ENCODE results near the gene ZFP1. TPM values are rescaled to one million over a fixed set of nuclear protein-coding genes. Genes with fewer than 3 reads are reported as not detected.

The ZFP1 gene
- total and polyA plus RNA-seq, 2 of the 4 experiments (the other 2 are of a cell fraction) = 3.8 to 16.0 TPM

GRCh38 chr16:75138636-75139035, 9.7 kb upstream of the ZFP1 start:
- CTCF ChIA-PET = no interaction called here
- no peak for TF ChIP-seq CEBPB (IDR thresholded peaks at IDR 0.05; ENCODE audit: low read depth, low read length)
- no peak for TF ChIP-seq NFE2L2 (IDR thresholded peaks at IDR 0.05; ENCODE audit: low read depth, low read length)
- TF ChIP-seq MAZ (IDR thresholded peaks at IDR 0.05; ENCODE audit: borderline replicate concordance, low read depth, low read length) = no peak
- no peak for TF ChIP-seq BHLHE40 (IDR thresholded peaks at IDR 0.05; ENCODE audit: low read depth, low read length)
- TF ChIP-seq USF2 (IDR thresholded peaks at IDR 0.05; ENCODE audit: low read depth, low read length) = no peak
- TF ChIP-seq SMC3 (IDR thresholded peaks at IDR 0.05; ENCODE audit: low read depth, low read length) = no peak
- no peak for TF ChIP-seq MAFK (IDR thresholded peaks at IDR 0.05; ENCODE audit: low read depth, low read length)
- TF ChIP-seq CTCF (conservative IDR thresholded peaks at IDR 0.05; ENCODE audit: low read depth, low read length) = no peak
- no peak for TF ChIP-seq POLR2A (IDR thresholded peaks at IDR 0.05; ENCODE audit: low read depth, low read length)
- no peak for TF ChIP-seq FOS (IDR thresholded peaks at IDR 0.05; ENCODE audit: low read depth, low read length)
- no peak for TF ChIP-seq RFX5 (IDR thresholded peaks at IDR 0.05; ENCODE audit: low read depth, low read length)
- no peak for TF ChIP-seq RCOR1 (IDR thresholded peaks at IDR 0.05; ENCODE audit: insufficient replicate concordance, low read length)
- no peak for TF ChIP-seq MXI1 (IDR thresholded peaks at IDR 0.05; ENCODE audit: borderline replicate concordance, low read depth, low read length)
- no peak for TF ChIP-seq CHD1 (IDR thresholded peaks at IDR 0.05; ENCODE audit: low read depth, low read length)
- Histone ChIP-seq H3K4me2 (ENCODE audit: low read depth, low read length) (no peak overlapping the region), H2BK20ac (ENCODE audit: low read depth, low read length) (no peak overlapping the region), H3K4me3 (ENCODE audit: insufficient read depth, low read depth, low read length) (no peak overlapping the region), H4K91ac (ENCODE audit: insufficient read depth, low read depth, low read length) (no peak overlapping the region), H2AK9ac (replicated peaks; ENCODE audit: low read depth, low read length, poor library complexity) (peak overlapping the region; percentile 55), H3K36me3 (ENCODE audit: control insufficient read depth, insufficient read depth, low read length) (no peaks in the 10 kb centered on the region), H4K5ac (ENCODE audit: low read depth, low read length) (no peak overlapping the region), H3K4me1 (ENCODE audit: control insufficient read depth, insufficient read depth, low read length) (no peaks in the 10 kb centered on the region), H3K18ac (ENCODE audit: low read depth, low read length) (no peak overlapping the region), H2AFZ (replicated peaks; ENCODE audit: low read length, poor library complexity) (no peak overlapping the region), H3K4ac (ENCODE audit: low read depth, low read length) (no peak overlapping the region), H3K27me3 (ENCODE audit: control insufficient read depth, insufficient read depth, low read length) (no peaks in the 10 kb centered on the region; the same call in 1 of the 2 replicates), H2BK5ac (ENCODE audit: low read depth, low read length, poor library complexity, severe bottlenecking) (no peak overlapping the region), H3K9me3 (ENCODE audit: control insufficient read depth, insufficient read depth, low read length) (no peaks in the 10 kb centered on the region), H2AK5ac (ENCODE audit: low read depth, low read length) (no peak overlapping the region), H3K79me1 (ENCODE audit: low read depth in 1 of 2, low read length in 2 of 2) (no peaks in the 10 kb centered on the region), H3K9me1 (ENCODE audit: insufficient read depth, low read length) (no peaks in the 10 kb centered on the region), H3K9ac (ENCODE audit: low read depth, low read length) (no peak overlapping the region), H3K23ac (ENCODE audit: low read depth, low read length) (no peak overlapping the region), H4K20me1 (ENCODE audit: insufficient read depth, low read length) (no peaks in the 10 kb centered on the region), H3K14ac (replicated peaks; ENCODE audit: low read depth, low read length) (no peak overlapping the region), H3K27ac (ENCODE audit: insufficient read depth, low read length) (no peak overlapping the region), H3K56ac (ENCODE audit: extremely low read depth, insufficient read depth, low read length) (no peak overlapping the region), H2BK120ac (ENCODE audit: low read depth, low read length) (no peak overlapping the region), H4K8ac (ENCODE audit: low read depth in 2 of 2, low read length in 2 of 2) (no peak overlapping the region), H2BK15ac (ENCODE audit: low read depth, low read length) (no peak overlapping the region)
- DNase-seq (no peak), ATAC-seq (ENCODE audit: low read depth) (no peak)
- intact Hi-C loops (cut with micrococcal nuclease) (no loop called here), in situ Hi-C loops (cut with MboI; ENCODE audit: low sequenced_read_pairs) (no loop called here), dilution Hi-C loops (cut with HindIII; ENCODE audit: low sequenced_read_pairs, unreplicated experiment) (no loop called here)
- 90% methylated on average over 2 of the region's 9 CpGs; no CpG with 5 or more reads in 1 of the 2 experiments for WGBS, 2 experiments (ENCODE audit: extremely low coverage in 2 of 2, insufficient read length in 1 of 2)
- POLR2A ChIA-PET (ENCODE audit: unreplicated experiment) = no interaction called here
- no TSS peak for BruUV-seq (replicated peaks)

All from IMR-90 (cell line).